ENCODE measurements around the gene C18orf54.
A peak's percentile ranks its signal among the peaks of the same experiment; 100 is the strongest.
"Not testable (repeated sequence)": the region's sequence is repeated elsewhere in the genome, so short reads cannot be mapped to it uniquely, and the experiment has no call there.

C18orf54 gene

DNA sequence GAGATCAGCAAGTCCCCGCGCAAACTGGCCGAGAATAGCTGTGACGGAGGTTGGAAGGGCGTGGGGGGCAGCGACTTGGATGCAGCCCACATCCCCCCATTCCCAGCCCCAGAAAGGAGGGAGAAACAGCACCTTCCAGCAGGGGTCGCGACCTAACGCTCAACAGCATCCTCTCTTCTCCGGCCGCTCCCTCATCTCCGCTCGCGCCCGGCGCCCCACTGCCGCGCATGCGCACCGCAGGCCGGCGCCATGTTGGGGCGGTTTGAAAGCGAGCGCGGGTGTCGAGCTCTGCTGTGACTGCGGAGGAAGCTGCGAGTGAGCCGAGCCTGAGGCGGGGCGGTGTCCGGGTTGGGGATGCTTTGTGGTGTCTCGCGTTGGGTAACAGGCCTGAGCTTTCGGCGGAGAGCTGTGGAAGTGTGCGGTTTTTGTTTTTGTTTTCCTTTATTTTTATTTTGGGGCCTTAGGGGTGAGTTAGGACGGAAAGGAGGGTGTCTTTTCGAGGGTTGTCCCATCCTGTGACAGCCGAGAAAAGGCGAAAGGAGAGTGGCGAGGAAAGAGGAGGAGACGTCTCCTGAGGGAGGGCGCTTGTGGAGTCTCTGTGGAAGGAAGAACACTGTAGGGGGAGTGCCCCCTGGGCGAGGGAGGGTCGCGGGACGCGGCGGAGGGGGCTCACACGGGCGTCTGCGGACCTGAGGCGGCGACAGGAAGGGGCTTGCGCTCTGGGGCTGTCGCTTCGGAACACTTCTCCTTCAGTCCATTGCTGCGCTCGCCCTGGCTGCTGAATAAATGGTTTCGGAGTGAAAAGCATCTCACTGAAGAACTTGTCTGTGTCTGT is at the start of gene C18orf54, which contains the start of gene STARD6:
Gene C18orf54 (plus strand): TSS at position 247 of the 835 bp plus-strand sequence. CDS start 2,667 bp downstream, outside the sequence.
Gene STARD6 (minus strand): TSS at position 199 of the 835 bp plus-strand sequence. CDS start 3,285 bp downstream, outside the sequence.
- Histone ChIP-seq H3K36me3 (replicated peaks) (peaks cover 5% of the 10 kb centered on the region; the same call in 1 of the 2 replicates), H3K4me3 (peak within 1 kb of the TSS; percentile 79), H3K4me1 (peaks cover 13% of the 10 kb centered on the region), H3K27me3 (ENCODE audit: low read depth) (no peaks in the 10 kb centered on the region), H3K9me3 (no peaks in the 10 kb centered on the region)
- peak; percentile 89 to 90 for DNase-seq (ENCODE audit: low spot score in 2 of 2)
- in situ Hi-C loops (cut with MboI; ENCODE audit: low sequenced_read_pairs): no loop called here

DNA sequence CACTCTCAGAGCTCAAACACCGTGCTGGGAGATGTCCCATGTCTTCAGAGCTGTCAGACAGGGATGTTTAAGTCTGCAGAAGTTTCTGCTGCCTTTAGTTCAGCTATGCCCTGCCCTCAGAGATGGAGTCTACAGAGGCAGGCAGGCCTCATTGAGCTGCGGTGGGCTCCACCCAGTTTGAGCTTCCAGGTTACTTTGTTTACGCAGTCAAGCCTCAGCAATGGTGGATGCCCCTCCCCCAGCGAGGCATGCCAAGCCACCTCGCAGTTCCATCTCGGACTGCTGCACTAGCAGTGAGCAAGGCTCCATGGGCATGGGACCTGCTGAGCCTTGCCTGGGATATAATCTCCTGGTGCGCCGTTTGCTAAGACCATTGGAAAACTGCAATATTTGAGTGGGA is 48.1 kb upstream of the C18orf54 start:
- H3K4me3 ChIP-seq; in situ Hi-C loops (cut with MboI; ENCODE audit: low sequenced_read_pairs); H3K4me1 ChIP-seq; H3K27me3 ChIP-seq (ENCODE audit: low read depth); H3K9me3 ChIP-seq; DNase-seq (ENCODE audit: low spot score in 2 of 2); H3K36me3 ChIP-seq (replicated peaks): not testable (repeated sequence)

DNA sequence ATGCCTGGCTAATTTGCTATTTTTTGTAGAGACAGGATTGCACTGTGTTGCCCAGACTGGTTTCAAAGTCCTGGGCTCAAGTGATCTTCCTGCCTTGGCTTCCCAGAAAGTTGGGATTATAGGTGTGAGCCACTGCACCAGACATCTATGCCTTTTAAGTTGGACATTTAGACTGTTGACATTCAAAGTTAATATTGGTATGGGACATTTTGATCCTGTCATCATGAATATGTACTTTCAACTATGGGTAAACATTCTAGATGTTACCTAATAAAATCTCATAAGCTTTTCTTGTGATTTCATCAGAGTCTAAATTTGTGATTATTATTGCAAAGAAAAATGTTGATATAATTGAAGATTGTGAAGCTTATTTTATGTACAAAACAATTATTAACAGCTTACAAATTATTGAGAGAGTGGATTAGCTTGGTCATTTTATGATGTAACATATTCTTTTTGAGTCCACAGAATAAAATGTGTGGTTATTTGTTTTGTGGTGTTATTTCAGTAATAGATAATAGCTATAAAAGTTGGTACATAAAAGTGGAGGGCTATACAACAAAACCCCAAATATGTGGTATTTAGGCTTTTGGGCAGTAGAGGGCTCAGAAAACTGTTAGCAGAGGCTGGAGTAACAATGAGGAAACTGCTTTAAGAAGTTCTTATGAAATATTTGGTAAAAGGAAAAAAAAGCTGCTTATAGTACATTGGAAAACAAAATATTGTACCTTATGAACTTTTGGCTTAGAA is 41.5 kb upstream of the C18orf54 start:
- Histone ChIP-seq H3K4me1 (no peaks in the 10 kb centered on the region), H3K4me3 (no peak overlapping the region), H3K36me3 (replicated peaks) (no peaks in the 10 kb centered on the region), H3K9me3 (no peaks in the 10 kb centered on the region), H3K27me3 (ENCODE audit: low read depth) (no peaks in the 10 kb centered on the region)
- no peak for DNase-seq (ENCODE audit: low spot score in 2 of 2)
- in situ Hi-C loops (cut with MboI; ENCODE audit: low sequenced_read_pairs): no loop called here

DNA sequence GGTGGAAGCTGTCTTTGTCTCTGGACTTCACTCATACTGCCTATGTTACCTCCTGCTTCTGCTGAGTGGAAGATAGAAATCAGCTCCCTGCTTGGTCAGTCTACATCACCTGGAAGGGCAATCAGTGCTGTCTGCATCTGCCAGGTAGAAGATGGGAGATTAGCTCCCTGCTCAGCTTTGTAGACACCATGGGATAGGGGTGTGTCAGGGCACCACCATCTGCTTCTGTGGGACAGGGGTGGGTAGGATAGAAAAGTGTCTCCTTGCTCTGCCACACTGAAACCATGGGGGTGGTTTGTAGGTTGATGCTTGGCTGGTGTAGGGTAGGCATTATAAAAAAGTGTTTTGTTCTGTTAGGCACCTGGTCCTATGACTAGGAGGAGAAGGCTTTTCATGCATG is 34.1 kb upstream of the C18orf54 start:
- in situ Hi-C loops (cut with MboI; ENCODE audit: low sequenced_read_pairs): no loop called here
- Histone ChIP-seq H3K4me1 (no peaks in the 10 kb centered on the region), H3K9me3 (no peaks in the 10 kb centered on the region), H3K27me3 (ENCODE audit: low read depth) (no peaks in the 10 kb centered on the region), H3K36me3 (replicated peaks) (no peaks in the 10 kb centered on the region), H3K4me3 (no peak overlapping the region)
- no peak for DNase-seq (ENCODE audit: low spot score in 2 of 2)

DNA sequence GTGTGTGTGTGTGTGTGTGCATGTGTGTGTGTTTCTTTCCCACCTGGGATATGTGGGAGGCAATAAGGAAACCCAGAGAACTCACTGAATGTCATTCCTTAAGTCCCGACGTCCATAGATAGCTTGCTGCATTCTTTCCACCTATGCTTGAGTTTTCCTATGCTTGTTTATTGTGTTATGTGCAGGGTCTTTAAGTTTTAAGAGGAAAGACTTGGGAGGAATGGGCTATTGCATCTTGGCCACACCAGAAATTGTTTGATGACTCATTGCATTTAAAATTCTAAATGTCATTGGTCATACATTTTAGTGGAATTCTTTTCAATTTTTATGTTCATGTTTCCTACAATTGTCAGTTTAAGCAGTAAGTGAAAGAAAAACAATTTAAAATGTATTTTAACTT is 33.7 kb upstream of the C18orf54 start:
- Histone ChIP-seq H3K4me1 (no peaks in the 10 kb centered on the region), H3K4me3 (no peak overlapping the region), H3K36me3 (replicated peaks) (no peaks in the 10 kb centered on the region), H3K9me3 (no peaks in the 10 kb centered on the region), H3K27me3 (ENCODE audit: low read depth) (no peaks in the 10 kb centered on the region; the same call in 1 of the 2 replicates)
- in situ Hi-C loops (cut with MboI; ENCODE audit: low sequenced_read_pairs): no loop called here
- no peak for DNase-seq (ENCODE audit: low spot score in 2 of 2)

DNA sequence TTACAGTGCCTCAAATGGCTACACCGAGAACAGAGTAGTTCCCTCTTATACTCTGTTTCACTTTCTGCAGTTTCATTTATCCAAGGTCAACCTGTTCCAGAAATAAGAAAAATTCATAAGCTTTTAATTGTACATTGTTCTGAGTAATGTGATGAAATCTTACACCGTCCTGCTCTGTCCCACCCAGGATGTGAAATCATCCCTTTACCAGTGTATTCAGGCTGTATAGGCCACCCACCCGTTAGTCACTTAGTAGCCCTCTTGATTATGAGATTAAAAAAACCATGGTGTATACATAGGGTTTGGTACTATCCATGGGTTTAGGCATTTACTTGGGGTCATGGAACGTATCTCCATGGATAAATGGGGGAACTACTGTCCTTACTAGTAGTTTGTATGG is 29.9 kb upstream of the C18orf54 start:
- DNase-seq (ENCODE audit: low spot score in 2 of 2): no peak
- in situ Hi-C loops (cut with MboI; ENCODE audit: low sequenced_read_pairs): no loop called here
- no peaks in the 10 kb centered on the region for H3K4me1 ChIP-seq

DNA sequence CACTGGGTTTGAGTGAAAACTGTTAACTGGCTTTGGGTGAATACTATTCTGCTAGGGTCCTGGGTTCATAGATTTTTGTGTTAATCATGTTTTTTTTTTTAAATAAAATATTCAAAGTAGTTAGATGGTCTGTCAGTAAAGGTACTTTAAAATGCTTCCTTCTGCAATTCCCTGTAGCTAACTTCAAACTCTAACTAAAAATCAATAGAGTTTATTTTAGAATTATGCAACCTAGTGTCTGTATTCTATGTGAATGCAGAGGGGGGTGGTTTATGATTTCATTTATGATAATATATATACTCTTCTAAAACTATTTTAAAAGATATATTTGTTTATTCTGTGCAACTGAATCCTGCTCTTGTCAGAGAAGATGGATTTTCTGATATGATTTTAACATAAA is 27.9 kb upstream of the C18orf54 start:
- in situ Hi-C loops (cut with MboI; ENCODE audit: low sequenced_read_pairs): no loop called here
- no peaks in the 10 kb centered on the region for H3K36me3 ChIP-seq (replicated peaks)
- H3K9me3 ChIP-seq: no peaks in the 10 kb centered on the region
- no peak for DNase-seq (ENCODE audit: low spot score in 2 of 2)
- no peak overlapping the region for H3K4me3 ChIP-seq
- H3K27me3 ChIP-seq (ENCODE audit: low read depth): peaks cover 8% of the 10 kb centered on the region; the same call in 1 of the 2 replicates
- no peaks in the 10 kb centered on the region for H3K4me1 ChIP-seq

More for the DNA sequence above, 29.9 kb upstream of the C18orf54 start:
- H3K4me3 ChIP-seq: no peak overlapping the region
- H3K27me3 ChIP-seq (ENCODE audit: low read depth): peaks cover 8% of the 10 kb centered on the region; the same call in 1 of the 2 replicates
- H3K9me3 ChIP-seq: no peaks in the 10 kb centered on the region
- H3K36me3 ChIP-seq (replicated peaks): no peaks in the 10 kb centered on the region

DNA sequence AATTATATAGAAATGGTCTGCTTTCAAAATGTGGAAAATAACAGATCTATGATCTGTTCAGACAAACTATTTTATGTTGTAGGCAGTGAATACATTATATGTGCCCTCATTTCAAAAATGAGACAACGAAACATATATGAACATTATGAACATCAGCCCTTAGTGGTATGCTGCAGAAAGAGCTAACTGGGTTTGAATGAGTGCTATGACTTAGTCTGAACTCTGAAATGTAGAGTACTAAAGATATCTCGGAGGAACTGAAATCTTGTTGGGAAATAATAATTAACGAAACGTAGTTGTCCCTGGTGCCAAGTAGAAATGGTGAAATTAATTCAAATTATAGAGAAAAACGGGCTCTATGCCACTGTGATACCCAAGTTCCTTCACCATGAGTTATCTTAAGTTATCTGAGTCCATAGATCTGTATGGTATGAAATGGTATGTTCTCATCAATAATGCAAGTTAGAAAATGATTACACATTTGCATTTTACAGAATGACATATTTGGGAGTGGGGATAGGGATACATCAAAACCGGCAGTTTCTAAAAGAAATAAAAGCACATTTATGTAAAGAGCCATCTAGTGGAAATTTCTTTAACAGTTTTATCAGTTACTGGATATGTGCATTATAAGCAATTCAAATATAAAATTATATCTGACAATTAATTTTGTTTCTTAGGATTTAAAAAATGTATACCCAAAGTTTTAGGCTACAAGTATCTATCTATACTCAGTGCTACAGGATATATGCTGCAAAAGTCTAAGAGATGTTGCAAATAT is 26.7 kb upstream of the C18orf54 start:
- H3K27me3 ChIP-seq (ENCODE audit: low read depth): peaks cover 8% of the 10 kb centered on the region; the same call in 1 of the 2 replicates
- no peaks in the 10 kb centered on the region for H3K9me3 ChIP-seq
- DNase-seq (ENCODE audit: low spot score in 2 of 2): no peak
- no peak overlapping the region for H3K4me3 ChIP-seq
- H3K36me3 ChIP-seq (replicated peaks): no peaks in the 10 kb centered on the region
- H3K4me1 ChIP-seq: no peaks in the 10 kb centered on the region
- in situ Hi-C loops (cut with MboI; ENCODE audit: low sequenced_read_pairs): no loop called here

DNA sequence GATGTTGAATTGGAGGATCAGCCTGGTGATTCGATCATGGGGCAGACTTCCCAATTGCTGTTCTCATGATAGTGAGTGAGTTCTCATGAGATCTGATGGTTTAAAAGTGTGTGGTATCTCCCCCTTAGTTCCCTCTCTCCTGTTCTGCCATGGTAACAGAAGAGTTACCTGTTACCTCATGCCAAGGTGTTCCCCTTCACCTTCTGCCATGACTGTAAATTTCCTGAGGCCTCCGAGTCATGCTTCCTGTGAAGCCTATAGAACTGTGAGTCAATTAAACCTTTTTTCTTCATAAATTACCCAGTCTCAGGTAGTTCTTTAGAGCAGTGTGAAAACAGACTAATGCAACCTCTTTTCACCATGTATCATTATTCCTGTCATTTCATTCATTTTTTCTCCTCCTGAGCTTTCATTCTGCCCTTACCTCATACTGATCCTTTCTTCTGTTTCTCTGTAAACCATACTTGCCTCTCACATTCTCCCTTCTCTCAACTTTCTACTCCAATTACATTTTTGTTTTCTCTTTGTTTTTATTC is 22.0 kb upstream of the C18orf54 start:
- Histone ChIP-seq H3K9me3 (no peaks in the 10 kb centered on the region), H3K4me1 (no peaks in the 10 kb centered on the region), H3K4me3 (no peak overlapping the region), H3K27me3 (ENCODE audit: low read depth) (peaks cover 4% of the 10 kb centered on the region; the same call in 1 of the 2 replicates), H3K36me3 (replicated peaks) (no peaks in the 10 kb centered on the region)
- in situ Hi-C loops (cut with MboI; ENCODE audit: low sequenced_read_pairs): no loop called here
- DNase-seq (ENCODE audit: low spot score in 2 of 2): no peak

DNA sequence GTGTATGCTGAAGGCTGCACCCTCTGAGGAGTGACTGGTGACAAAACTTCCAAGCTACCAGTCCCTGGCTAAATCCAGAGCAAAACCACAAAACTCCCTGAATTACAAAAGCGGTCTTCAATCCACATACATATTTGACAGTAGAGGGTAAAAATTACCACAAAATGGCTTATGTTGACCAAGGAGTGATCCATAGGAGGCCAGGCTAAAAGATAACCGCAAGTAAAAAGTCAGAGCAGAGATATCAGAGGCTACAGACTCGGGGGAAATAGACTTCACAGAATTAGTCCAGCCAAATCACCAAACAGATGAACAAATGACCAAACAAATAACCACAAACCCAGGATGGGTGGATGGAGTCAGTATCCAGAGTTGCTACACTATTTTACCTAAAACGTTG is 19.5 kb upstream of the C18orf54 start:
- no peak for DNase-seq (ENCODE audit: low spot score in 2 of 2)
- Histone ChIP-seq H3K9me3 (no peaks in the 10 kb centered on the region), H3K4me3 (no peak overlapping the region), H3K27me3 (ENCODE audit: low read depth) (no peaks in the 10 kb centered on the region), H3K4me1 (no peaks in the 10 kb centered on the region), H3K36me3 (replicated peaks) (no peaks in the 10 kb centered on the region)
- in situ Hi-C loops (cut with MboI; ENCODE audit: low sequenced_read_pairs): no loop called here

DNA sequence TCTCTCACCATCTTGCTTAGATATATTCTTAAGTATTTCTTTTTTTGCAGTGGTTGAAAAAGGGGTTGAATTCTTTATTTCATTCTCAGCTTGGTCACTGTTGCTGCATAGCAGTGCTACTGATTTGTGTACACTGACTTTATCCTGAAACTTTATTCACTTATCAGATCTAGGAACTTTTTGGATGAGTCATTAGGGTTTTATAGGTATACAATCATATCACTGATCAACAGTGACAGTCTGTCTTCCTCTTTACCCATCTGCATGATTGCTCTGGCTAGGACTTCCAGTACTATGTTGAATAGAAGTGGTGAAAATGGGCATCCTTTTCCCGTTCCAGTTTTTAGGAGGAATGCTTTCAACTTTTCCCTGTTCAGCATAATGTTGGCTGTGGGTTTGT is 6.5 kb upstream of the C18orf54 start:
- in situ Hi-C loops (cut with MboI; ENCODE audit: low sequenced_read_pairs): no loop called here
- peaks cover 5% of the 10 kb centered on the region for H3K27me3 ChIP-seq (ENCODE audit: low read depth)

DNA sequence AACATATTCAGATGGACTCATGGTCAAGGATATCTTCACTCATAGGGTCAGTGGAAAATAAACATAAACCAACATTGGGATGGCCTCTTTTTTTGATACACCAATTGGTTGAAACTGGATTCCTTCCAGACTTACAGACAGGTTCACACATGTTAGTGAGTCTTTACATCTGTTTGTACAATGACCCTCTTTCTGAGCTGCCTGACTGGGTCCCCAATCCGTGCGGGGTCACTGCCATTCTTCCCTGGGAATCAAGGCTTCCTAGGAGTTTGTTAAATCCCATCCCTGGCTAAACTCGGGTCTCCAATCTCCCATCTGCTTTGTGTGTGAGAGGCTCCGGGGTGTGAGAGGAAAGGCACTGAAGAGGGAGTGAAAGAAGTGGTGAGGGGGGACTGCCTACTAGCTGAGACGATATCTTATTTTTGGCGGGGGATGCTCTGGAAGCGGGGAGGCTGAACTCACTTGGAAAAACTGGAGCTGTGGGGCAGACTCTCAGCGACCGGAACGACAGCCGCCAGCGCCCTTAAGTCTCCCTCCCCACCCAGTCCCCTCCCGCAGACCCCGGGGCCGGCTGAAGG is 535 bp upstream of the C18orf54 start:
- peak overlapping the region; percentile 79 for H3K4me3 ChIP-seq
- DNase-seq (ENCODE audit: low spot score in 2 of 2): no peak
- in situ Hi-C loops (cut with MboI; ENCODE audit: low sequenced_read_pairs): no loop called here
- H3K4me1 ChIP-seq: peaks cover 13% of the 10 kb centered on the region
- H3K27me3 ChIP-seq (ENCODE audit: low read depth): no peaks in the 10 kb centered on the region
- no peaks in the 10 kb centered on the region for H3K9me3 ChIP-seq
- H3K36me3 ChIP-seq (replicated peaks): peaks cover 5% of the 10 kb centered on the region; the same call in 1 of the 2 replicates

More for the DNA sequence above, 6.5 kb upstream of the C18orf54 start:
- H3K4me1 ChIP-seq: no peaks in the 10 kb centered on the region
- DNase-seq (ENCODE audit: low spot score in 2 of 2): no peak
- H3K9me3 ChIP-seq: no peaks in the 10 kb centered on the region
- H3K4me3 ChIP-seq: no peak overlapping the region
- H3K36me3 ChIP-seq (replicated peaks): no peaks in the 10 kb centered on the region

DNA sequence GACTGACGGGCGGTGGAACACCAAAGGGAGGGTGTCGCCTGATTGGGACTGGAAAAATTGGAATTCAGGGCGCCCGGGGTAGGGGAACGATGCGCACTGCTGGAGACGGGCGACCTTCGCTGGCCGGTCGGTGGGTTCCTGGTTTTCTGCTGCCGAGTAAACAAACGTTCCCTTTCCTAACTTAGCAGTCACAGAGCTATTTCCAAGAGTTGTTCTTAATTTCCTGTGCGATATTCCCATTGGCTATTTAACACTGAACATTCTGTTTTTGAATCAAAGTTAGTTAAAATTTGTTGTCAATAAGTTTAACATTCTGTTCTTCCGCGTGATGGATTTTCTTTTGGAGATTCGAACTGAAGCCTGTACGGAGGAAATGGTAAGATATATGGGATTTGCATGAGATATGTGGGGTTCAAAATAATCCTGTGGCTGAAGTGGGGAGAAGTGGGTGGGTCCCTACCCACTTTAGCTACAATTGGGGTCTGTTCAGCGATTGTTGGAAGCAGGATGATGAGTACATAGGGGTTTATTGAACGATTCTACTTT is 862 bp downstream of the C18orf54 start:
- H3K4me1 ChIP-seq: peaks cover 13% of the 10 kb centered on the region
- H3K4me3 ChIP-seq: peak overlapping the region; percentile 79
- DNase-seq (ENCODE audit: low spot score in 2 of 2): peak in 1 of 2 experiments; percentile 10
- H3K9me3 ChIP-seq: no peaks in the 10 kb centered on the region
- H3K27me3 ChIP-seq (ENCODE audit: low read depth): no peaks in the 10 kb centered on the region
- in situ Hi-C loops (cut with MboI; ENCODE audit: low sequenced_read_pairs): no loop called here
- peaks cover 5% of the 10 kb centered on the region; the same call in 1 of the 2 replicates for H3K36me3 ChIP-seq (replicated peaks)
